Activated CD4-positive, alpha-beta T cell treated with anti-CD3 and anti-CD28 coated beads, Interleukin-2, amount 50 U/mL, for 4 hours (primary cell): ENCODE measurements around the gene LDB2.

Experiments
- DNase-seq, 2 experiments: peaks; one replicate each; pipeline ENCODE4 v3.0.0-alpha.2; 2020

Gene LDB2

DNA sequence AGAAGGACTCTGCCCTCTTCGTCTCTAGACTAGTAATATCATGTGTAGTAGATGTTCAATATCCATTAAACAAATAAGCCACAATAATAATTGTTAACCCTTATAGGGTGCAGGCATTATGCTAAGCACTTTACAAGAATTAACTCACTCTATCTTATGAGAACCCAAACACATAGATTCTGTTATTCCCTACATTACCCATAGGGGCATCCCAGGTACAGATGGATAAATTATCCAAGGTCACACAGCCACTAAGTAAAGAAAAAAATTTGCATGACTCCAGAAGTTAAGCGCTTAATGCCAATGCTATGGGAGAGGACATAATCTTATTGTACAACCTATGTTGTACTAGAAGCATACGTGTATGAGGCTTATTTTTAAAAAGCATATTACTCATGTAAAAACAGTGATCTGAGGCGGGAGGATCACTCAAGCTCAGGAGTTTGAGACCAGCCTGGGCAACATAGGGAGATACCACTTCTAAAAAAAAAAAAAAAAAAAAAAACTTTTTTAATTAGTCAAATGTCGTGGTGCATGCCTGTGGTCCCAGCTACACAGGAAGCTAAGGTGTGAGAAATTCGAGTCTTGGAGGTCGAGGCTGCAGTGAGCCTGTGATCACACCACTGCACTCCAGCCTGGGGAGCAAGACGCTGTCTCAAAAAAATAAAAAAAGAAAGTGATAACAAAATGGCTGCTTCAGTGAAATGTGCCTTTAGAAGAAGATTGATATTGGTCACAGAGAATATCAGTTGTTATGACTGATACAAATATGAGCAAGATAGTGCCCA is 13.6 kb downstream of the LDB2 start:
- DNase-seq, result no peak

DNA sequence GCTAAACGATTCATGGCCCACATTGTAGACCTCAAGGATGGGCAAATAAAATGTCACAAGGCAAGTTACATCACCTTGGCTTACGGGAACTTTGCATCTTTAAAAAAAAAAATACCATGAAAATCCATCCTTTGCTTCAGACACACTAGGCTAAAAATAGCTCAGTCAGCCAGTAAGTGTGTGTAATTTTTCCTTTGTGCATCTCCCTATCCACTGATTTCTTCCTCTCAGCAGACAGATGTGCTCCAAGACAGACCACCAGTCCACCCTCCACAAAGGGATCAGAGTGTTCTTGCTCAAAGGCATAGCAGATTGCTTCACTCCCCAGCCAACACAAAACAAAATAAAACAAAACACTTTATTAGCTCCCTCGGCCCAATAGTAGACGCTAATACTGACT is 14.6 kb downstream of the LDB2 start:
- DNase-seq, result no peak

DNA sequence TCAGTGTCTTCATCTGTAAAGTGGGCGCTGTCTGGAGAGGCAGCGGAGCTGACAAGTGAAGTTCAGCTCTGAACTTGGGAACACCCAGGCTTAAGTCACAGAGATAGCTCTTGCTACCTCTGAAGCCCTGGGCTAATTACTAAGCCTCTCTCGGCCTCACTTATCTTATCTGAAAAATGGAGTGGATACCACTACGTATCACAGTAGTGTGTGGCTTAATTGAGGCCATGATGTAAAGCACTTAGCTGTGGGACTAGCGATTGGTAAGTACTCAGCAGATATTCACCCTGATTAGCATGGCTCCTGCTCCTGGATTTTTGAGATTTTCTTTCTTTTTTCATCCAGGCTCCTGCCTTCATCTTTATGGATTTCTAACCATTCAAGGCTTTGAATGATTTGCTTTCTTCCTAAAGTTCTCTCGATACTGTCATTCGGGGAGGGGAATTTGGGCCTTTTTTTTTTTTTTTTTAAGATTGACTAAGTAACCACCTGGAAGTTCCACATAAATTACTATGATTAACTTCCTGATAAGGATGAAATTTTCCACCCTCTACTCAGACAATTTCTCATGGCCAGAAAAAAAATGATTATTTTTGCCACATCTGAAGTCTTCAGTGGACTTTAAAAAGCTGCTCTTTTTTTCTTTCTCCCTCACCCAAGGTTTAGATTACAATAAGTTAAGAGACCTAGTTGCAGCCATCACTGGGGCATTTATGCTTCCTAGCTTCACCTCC is 17.1 kb downstream of the LDB2 start:
- no peak for DNase-seq

DNA sequence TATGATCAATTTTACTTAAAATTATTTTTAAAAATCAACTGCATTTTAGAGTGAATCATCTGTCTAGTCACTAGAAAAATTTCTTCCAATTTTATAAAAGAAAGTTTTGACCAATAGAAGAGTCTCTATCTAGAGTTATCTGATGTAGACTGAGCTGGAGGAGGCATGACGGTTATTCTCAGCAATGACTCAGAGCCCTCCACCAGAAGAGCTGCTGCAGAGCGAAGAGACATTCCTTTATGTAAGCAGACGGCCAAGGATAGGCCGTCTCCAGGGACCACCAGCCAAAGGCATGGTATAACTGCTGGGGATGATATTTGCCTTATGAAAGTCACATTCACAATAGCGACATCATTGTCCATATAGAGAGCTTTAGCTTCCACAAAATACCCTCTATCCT is 23.0 kb downstream of the LDB2 start:
- DNase-seq, result no peak

DNA sequence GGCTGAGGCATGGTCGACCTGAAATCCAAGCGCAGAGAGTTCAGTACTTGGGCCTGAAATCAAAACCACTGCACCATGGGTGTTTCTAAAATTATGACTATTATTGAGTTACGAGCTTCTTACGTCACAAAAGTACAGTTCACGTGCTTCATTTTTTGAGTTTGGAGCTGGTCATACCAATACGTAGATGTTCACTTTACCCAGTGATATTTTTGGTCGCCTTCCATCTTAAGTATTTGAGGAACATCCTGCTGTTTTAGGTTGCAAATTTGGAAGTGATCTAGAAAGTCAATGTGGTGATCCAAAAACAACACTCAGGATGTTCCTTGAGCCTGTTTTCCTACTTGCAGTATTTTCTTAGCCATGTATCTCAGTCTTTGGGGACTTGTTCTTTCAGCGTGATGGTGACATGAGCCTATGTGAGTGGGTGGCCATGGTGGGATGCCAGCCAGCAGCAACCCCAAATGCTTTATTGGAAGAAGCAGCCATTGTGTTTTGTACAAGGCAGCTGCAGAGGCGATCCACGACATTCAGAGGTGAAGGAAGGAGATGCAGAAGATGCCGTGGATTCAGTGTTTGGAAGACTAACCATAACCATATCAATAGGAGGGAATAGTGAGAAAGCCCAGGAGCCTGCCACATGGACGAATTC is 28.7 kb downstream of the LDB2 start:
- DNase-seq, result no peak

DNA sequence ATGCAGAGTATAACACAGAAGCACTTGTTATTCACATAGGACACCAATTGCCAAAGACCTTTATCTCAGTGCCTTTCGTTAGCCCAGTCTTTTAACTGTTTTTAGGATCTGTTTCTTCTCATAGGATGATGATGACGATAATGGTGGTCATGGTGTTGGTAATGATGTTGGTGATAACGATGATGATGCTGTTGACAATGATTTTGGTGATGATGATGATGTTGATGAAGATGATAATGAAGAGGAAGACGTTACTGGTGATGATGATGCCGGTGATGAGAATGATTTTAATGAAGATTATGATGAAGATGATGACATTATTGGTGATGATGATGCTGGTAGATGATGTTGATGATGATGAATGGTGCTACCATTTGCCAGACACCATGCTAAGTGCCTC is 29.8 kb downstream of the LDB2 start:
- no peak for DNase-seq

DNA sequence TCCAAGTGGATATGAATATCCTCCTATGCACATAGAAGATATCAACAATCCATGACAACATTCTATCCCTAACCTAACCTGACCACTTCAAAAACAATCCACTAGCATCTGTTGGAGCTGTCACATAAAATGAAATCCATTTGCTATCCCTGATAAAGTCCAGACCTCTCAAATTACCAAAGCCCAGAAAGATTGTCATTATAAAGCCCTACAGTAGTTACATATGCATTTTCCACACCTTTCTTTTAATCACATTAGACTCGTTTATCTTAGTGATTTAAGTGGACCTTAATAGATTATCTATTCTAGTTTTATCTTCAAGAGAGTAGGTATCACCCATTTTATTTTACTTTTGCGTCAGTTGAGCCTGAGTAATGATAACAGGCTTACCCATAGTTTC is 30.6 kb downstream of the LDB2 start:
- no peak for DNase-seq

DNA sequence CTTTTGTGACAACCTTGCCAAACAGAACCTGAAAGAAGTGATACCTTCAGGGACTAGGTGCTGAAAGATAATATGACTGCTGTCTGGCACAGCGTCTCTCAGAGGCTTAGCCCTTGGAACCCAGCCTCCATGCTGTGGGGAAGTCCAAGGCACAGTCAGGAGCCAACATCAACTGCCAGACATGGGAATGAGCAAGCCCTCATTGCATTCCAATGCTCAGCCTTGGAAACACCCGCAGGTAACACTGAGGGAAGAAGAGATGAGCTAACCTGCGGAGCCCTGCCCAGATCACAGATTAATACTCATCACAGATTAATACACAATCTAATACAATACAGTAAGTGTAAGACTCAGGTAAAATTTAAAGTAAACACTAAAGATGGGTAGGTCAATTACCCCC is 31.5 kb downstream of the LDB2 start:
- no peak for DNase-seq

DNA sequence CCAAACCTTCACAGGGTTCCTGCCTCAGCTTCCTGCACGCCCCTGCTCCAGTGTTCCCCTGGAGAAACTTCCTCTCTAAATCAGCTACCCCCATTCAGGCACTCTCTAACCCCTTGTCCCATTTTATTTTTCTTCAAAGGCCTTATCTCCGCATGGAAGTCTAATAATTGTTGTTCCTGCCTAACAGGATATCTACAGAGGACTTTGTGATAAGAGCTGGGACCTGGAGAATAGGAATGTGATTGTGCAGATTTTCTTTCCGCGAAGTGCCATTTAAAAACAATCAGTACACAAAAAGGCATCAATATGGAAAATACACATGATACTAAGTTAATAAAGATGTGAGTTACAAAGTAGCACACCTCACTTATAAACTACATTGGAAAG is 32.6 kb downstream of the LDB2 start:
- no peak for DNase-seq

DNA sequence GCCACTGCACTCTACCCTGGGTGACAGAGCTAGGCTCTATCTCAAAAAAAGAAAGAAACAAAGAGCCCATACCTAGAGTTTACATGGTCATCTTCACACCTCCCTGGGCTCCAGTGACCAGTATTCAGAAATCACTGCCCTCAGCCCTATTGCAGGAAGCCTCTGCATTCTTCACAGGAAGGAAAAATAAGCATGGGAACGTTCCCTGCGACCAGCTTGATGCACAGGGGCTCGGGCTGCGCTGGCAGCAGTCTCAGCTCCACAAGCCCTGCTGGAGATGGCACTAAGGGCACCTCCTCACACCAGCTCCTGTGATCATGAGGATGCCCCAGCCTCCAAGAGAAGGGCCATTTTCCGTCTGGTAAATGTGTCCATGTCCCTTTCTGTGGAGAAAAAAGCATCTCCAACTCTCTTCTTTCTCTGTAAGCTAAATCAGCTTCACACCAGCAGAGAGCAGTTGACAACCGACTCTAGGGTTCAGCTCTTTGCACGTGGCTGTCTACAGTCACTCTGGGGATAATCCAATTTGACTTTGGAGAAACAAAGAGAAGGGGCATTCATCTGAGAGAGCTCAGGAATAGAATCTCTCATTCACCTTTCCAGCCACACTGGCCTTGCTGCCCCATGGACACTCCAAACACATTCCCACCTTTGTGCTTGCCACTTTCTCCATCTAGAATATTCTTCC is 33.1 kb downstream of the LDB2 start:
- no peak for DNase-seq

DNA sequence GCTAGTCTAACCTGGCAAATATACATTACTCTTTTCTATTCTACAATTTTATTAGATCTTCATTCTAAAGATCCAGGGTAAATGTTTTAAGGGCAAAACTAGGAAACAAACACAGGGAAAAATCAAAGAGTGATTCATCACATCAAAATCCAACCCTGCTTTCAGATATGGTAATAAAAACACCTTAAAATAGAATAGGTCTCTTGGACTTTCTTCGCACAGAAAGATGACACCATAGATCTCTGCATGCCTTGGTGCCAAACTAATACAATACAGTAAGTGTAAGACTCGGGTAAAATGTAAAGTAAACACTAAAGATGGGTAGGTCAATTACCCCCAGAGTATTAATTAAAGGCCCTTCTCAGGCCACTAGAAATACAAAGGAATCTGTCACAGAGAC is 34.2 kb downstream of the LDB2 start:
- DNase-seq, result no peak

DNA sequence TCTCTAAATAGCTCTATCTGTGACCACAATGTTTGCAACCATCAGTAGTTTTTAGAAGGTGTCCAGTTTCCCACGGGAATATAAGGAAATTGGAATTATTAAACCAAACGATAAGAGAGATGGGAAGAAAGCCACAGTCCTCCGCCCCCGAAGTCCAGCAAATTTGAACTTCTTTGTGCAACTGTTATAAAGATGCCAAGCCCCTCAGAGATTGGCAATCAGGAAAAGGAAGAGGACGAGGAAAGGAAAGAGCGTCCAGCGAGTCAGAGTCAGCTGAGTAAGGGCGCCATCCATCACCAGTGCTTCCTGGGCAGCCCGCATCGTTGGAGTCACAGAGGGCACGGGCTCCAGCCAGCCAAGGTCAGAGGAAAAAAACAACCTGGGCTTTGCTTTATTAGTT is 35.7 kb downstream of the LDB2 start:
- no peak for DNase-seq

DNA sequence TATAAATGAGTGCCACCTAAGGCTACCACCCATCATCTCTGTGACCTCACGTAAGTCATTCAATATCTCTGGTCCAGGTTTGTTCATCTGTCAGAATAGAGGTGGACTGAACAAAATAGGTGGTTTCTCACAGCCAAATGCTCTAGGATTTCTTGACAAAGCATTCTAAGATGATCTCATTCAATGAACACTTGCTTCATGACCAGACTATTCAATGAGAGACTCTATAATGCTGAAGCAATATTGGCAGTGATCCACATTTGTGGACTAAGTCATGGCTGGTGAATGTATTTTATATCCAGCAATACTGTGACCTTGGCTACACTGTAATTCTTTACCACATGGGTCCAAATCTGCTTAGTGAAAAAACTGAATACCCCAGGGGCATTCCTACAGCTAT is 37.9 kb downstream of the LDB2 start:
- DNase-seq, result no peak

DNA sequence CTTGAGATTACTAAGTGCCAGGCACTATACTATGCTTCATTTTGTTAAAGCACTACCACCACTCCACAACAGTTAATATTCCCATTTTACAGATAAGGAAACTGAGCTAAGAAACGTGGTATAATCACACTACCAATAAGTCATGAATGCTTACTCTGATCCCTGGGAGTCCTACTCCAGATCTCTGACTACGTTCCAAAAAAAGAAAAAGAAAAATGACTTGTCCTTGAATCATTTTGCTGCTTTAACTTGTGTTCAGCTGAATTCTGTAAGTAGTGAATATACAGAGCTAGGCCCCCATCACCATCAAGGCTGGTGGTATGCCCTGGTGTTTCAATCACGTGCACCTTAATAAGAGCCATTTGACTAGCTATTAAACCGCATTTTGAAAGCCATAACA is 39.4 kb downstream of the LDB2 start:
- no peak for DNase-seq

DNA sequence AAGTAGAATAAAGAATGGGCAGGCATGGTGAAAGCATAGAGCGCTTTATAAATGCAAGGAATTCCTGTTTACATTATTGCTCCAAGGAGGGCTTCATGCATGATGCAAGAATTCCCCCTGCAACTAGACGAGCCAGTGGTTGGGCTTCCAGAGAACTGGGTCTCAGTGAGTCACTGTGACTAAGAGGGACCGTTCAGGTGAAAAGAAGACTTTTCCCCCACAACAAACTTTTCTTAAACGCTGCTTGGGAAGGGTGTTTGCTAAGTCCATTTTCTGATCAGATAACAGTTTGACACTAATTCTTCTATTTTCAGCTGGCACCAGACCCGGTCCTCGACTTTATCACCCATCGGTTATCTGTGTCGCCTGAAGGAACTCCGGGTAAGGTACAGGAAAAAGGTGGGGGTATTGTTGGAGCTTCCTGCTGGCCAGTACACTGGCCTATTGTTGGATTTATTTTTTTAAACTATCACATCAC is 40.1 kb downstream of the LDB2 start:
- no peak for DNase-seq

DNA sequence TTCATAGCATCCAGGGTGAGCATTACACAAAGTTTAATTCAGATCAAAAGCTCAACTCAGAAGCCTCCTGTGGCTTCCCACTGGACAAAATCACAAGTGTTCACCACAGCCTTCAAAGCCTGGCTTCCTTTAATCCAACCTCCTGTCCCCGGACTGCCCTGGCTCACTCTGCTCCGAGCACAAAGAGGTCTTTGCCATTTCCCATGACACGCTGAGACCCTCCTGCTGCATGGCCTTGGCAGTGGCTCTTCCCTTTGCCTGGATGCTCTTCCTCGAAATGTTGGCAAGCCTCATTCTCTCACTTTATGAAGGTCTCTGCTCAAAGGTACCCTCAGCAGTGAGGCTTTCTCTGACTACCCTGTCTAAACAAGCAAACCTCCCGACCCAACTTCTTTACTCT is 41.0 kb downstream of the LDB2 start:
- DNase-seq, result no peak

DNA sequence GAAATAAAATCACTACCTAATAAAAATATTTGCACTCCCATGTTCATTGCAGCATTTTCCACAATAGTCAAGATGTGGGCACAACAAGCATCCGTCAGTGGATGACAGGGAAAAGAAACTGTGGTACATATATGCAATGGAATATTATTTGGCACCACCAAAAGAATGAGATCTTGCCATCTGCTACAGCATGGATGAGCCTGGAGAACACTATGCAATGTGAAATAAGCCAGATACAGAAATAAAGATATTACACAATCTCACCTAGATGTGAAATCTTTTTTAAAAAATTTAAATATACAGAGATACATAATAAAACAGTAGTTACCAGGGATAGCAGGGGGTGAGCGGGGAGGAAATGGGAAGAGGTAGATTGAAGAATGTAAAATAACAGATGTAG is 44.8 kb downstream of the LDB2 start:
- DNase-seq, result no peak

DNA sequence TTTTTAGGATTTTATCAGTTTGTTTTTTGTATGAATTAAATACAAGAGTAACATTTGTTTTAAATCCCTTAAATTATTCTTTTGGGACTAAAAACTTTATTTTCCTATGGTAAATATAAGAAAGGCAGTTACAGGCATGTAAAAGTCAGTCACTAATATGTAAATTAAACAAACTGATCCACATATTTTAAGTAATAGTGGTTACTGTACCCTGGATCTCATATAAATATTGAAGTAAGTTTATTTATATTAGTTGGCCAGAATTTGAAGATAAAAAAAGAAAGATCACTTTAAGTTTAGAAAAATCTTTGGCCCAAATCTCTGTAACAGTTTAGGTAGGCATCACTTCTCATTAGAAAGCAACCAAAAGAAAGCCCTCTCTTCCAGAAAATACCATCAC is 45.8 kb downstream of the LDB2 start:
- no peak for DNase-seq

DNA sequence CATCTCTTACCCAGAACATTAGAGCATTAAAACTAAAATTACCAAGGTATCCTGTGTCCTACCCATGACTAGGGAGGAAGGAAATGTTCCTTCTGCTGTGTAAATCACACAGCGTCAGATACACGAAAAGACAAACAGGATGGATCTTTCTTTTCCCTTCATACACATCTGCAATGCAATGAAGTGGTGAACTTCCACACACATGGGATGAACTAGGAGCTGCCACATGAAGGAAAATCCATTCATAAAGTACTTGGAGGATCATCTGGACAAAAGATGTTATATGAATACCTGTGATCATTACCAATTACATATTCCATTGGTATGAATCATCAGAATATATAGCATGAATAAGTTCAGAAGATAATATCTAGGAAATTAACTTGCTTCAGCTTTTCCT is 46.2 kb downstream of the LDB2 start:
- DNase-seq, result no peak

DNA sequence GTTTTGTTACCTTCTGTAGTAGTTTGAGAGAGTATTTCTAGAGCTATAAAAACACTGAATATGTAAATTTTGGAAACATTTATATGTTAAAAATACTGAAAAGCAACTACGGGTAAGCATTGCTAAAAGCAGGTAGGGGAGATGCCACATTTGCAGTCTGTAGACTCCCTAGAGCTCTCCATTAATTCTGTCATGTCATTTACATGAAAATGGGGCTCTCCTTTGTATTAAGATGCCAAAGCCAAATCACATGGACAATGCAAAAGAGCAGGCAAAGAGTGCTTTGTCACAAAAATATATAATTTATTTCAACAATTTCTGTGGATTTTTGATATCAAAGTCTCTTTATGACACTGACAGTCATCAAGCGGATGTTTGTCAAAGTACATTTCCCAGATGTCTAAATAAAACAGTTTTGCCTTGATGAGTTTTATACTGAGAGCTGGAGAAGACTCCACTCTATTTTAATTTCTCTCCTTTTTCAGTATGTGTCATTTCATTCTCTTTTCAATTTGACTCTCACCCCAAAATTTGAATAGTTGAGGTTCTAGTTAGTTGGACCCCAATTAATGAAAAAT is 51.8 kb downstream of the LDB2 start:
- DNase-seq, result no peak

DNA sequence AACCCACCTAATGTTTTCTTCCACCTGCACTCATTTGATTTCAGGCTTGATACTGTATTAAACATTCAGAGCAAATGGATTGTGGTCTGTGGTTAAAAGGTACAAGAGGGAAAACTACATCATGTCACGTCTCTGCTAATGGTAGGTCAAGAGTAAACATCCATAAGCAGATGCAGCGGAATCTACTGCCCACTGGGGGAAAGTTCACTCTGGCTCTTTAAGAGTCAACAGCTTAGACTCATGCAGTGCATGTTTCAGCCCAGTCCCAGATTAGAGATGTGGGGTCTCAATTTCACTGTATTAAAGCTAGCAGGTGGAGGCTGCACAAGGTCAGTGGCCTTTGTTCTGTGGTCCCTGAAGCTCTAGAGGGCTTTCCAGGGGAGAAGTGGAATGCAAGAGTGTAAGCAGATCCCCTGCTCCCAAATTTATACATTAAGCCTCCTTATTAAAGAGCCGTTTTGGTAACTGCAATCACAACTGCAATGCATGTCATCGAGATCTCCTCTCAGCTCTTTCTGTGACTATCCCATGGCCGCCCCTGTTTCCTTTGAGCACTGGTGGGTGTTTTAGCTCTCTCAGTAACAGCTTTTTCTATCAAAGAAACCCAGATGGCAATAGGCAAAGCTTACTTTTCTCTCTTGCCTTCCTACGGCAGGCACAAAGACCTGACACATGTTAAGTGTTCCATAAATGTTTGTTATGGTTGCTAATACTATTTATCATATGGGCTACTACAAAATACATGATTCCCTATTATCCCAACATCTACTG is 53.4 kb downstream of the LDB2 start:
- DNase-seq, result no peak

DNA sequence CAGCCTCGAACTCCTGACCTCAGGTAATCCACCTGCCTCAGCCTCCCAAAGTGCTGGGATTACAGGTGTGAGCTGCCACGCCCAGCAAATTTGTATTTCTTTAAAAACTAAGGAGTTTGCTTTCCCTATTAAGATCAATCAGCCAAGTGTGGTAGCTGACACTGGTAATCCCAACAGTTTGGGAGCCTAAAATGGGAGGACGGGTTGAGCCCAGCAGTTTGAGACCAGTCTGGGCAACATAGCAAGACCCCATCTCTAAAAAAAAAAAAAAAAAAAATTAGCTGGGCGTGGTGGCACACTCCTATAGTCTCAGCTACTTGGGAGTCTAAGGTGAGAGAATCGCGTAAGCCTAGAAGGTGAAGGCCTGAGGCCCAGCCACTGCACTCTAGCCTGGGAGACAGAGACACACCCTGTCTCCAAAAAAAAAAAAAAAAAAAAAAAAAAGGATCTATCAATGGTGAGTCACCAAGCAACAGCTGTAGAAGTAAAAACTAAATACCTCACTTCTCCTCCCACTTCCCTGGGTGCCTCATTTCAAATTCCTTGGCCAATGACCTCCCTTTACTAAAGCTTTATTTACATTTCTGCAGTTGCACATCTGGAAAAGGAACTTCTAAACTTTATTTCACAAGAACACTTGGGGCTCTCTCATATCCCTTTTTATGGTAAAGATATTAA is 54.5 kb downstream of the LDB2 start:
- DNase-seq, result no peak
